ENCODE measurements around the gene CDH22.

GRCh38 chr20:46322641-46323040 lies 14.3 kb upstream of the CDH22 start:
- TF ChIP-seq CTCF (conservative IDR thresholded peaks at IDR 0.05 in 1 of 2, IDR thresholded peaks at IDR 0.05 in 1 of 2; ENCODE audit: extremely low read depth in 1 of 2, insufficient read depth in 1 of 2, low read depth in 1 of 2, low read length in 2 of 2) (no peak), EZH2 (IDR thresholded peaks at IDR 0.05; ENCODE audit: borderline replicate concordance, low read length) (no peak)

All from mammary epithelial cell (primary cell).